ENCODE measurements around the gene MBOAT2.

DNA sequence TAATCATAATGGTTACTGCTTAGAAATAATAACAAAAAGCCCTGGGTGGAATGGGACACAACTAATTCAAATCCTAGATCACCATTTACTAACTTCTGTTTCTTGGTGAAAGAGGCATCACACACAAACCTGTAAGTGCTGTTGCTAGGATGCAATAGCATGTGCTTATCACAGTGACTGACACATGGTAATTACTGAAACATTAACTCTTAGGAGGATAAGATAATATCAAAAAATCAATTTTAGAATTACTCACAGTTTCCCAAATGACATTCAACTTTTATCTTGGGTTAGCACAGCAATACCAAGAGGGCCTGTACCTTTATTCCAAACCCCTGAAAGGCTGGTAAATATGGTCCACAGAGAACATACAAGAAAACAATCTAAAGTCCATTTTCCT lies 69.1 kb downstream of the MBOAT2 start:
- TF ChIP-seq, protein P1, sequence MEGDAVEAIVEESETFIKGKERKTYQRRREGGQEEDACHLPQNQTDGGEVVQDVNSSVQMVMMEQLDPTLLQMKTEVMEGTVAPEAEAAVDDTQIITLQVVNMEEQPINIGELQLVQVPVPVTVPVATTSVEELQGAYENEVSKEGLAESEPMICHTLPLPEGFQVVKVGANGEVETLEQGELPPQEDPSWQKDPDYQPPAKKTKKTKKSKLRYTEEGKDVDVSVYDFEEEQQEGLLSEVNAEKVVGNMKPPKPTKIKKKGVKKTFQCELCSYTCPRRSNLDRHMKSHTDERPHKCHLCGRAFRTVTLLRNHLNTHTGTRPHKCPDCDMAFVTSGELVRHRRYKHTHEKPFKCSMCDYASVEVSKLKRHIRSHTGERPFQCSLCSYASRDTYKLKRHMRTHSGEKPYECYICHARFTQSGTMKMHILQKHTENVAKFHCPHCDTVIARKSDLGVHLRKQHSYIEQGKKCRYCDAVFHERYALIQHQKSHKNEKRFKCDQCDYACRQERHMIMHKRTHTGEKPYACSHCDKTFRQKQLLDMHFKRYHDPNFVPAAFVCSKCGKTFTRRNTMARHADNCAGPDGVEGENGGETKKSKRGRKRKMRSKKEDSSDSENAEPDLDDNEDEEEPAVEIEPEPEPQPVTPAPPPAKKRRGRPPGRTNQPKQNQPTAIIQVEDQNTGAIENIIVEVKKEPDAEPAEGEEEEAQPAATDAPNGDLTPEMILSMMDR (IDR thresholded peaks at IDR 0.05) = no peak
- TF ChIP-seq POLR2A (IDR thresholded peaks at IDR 0.05) = no peak
